ENCODE data around the gene RAI1. TPM values are rescaled to one million over a fixed set of nuclear protein-coding genes. Genes with fewer than 3 reads are reported as not detected.

The RAI1 gene
- total RNA-seq, 1 experiment from 2014 or later = 46.8 TPM

GRCh38 chr17:17794382-17794781 lies 113.1 kb downstream of the RAI1 start:
- Histone ChIP-seq H3K9me3 (ENCODE audit: low read depth, low read length, poor library complexity, severe bottlenecking) (no peaks in the 10 kb centered on the region), H3K36me3 (ENCODE audit: insufficient read depth, low read length, poor library complexity, severe bottlenecking) (peaks cover 46% of the 10 kb centered on the region), H3K4me1 (ENCODE audit: insufficient read depth, low read length, poor library complexity, severe bottlenecking) (peaks cover 42% of the 10 kb centered on the region), H3K4me3 (ENCODE audit: low read depth, low read length, poor library complexity, severe bottlenecking) (no peak overlapping the region), H3K27me3 (replicated peaks; ENCODE audit: insufficient read depth, low read depth, low read length, poor library complexity) (no peaks in the 10 kb centered on the region), H3K27ac (ENCODE audit: low read depth, low read length, poor library complexity, severe bottlenecking) (no peak overlapping the region)
- POLR2A ChIA-PET (ENCODE audit: low non-redundant PET) = no interaction called here
- TF ChIP-seq CTCF (conservative IDR thresholded peaks at IDR 0.05; ENCODE audit: low read depth, low read length) (no peak), EZH2 (IDR thresholded peaks at IDR 0.05; ENCODE audit: borderline replicate concordance, low read depth, low read length, poor library complexity, severe bottlenecking) (no peak)
- no peak for DNase-seq (ENCODE audit: low spot score)
- intact Hi-C loops (cut with micrococcal nuclease; ENCODE audit: unreplicated experiment) = loop anchor here (5.0 kb wide), 2 partner anchors 97 to 112 kb away; partner anchors contain the start of gene RAI1
- CTCF ChIA-PET = no interaction called here
- no TSS peak for BruUV-seq (replicated peaks)

- DNase-seq (ENCODE audit: low spot score) = no peak
- no TSS peak for BruUV-seq (replicated peaks)
- Histone ChIP-seq H3K9me3 (ENCODE audit: low read depth, low read length, poor library complexity, severe bottlenecking) (no peaks in the 10 kb centered on the region), H3K27ac (ENCODE audit: low read depth, low read length, poor library complexity, severe bottlenecking) (no peak overlapping the region), H3K36me3 (ENCODE audit: insufficient read depth, low read length, poor library complexity, severe bottlenecking) (peaks cover 46% of the 10 kb centered on the region), H3K4me1 (ENCODE audit: insufficient read depth, low read length, poor library complexity, severe bottlenecking) (peaks cover 33% of the 10 kb centered on the region), H3K27me3 (replicated peaks; ENCODE audit: insufficient read depth, low read depth, low read length, poor library complexity) (no peaks in the 10 kb centered on the region), H3K4me3 (ENCODE audit: low read depth, low read length, poor library complexity, severe bottlenecking) (no peak overlapping the region)
- TF ChIP-seq CTCF (conservative IDR thresholded peaks at IDR 0.05; ENCODE audit: low read depth, low read length) (no peak), EZH2 (IDR thresholded peaks at IDR 0.05; ENCODE audit: borderline replicate concordance, low read depth, low read length, poor library complexity, severe bottlenecking) (no peak)
- intact Hi-C loops (cut with micrococcal nuclease; ENCODE audit: unreplicated experiment) = no loop called here
- ChIA-PET POLR2A (ENCODE audit: low non-redundant PET) (no interaction called here), CTCF (no interaction called here)
Measured at GRCh38 chr17:17795296-17795695, 114.0 kb downstream of the RAI1 start.

- no peak for TF ChIP-seq CTCF (conservative IDR thresholded peaks at IDR 0.05; ENCODE audit: low read depth, low read length)
- no peak for TF ChIP-seq EZH2 (IDR thresholded peaks at IDR 0.05; ENCODE audit: borderline replicate concordance, low read depth, low read length, poor library complexity, severe bottlenecking)
- H3K27me3 ChIP-seq (replicated peaks; ENCODE audit: insufficient read depth, low read depth, low read length, poor library complexity) = no peaks in the 10 kb centered on the region
- DNase-seq (ENCODE audit: low spot score) = no peak
- no peaks in the 10 kb centered on the region for H3K9me3 ChIP-seq (ENCODE audit: low read depth, low read length, poor library complexity, severe bottlenecking)
- ChIA-PET CTCF (no interaction called here), POLR2A (ENCODE audit: low non-redundant PET) (no interaction called here)
- H3K27ac ChIP-seq (ENCODE audit: low read depth, low read length, poor library complexity, severe bottlenecking) = no peak overlapping the region
- no peak overlapping the region for H3K4me3 ChIP-seq (ENCODE audit: low read depth, low read length, poor library complexity, severe bottlenecking)
- peaks cover 24% of the 10 kb centered on the region for H3K4me1 ChIP-seq (ENCODE audit: insufficient read depth, low read length, poor library complexity, severe bottlenecking)
- H3K36me3 ChIP-seq (ENCODE audit: insufficient read depth, low read length, poor library complexity, severe bottlenecking) = peaks cover 46% of the 10 kb centered on the region
- intact Hi-C loops (cut with micrococcal nuclease; ENCODE audit: unreplicated experiment) = no loop called here
- no TSS peak for BruUV-seq (replicated peaks)
Measured at GRCh38 chr17:17795946-17796786, 114.9 kb downstream of the RAI1 start.
